GM12878 (cell line): ENCODE data around the gene MAP7D2. TPM values are rescaled to one million over a fixed set of nuclear protein-coding genes. Genes with fewer than 3 reads are reported as not detected.
A peak's percentile ranks its signal among the peaks of the same experiment; 100 is the strongest.

Source experiments
- ATF2 ChIP-seq: IDR thresholded peaks from 2 replicates; pipeline ENCODE4 v1.6.1; 2012; ENCODE audit warnings: low read length, inconsistent platforms
- BHLHE40 ChIP-seq, 2 experiments: fragments of 450-650 bp in 1 of 2; IDR thresholded peaks; 2 replicates each; pipeline ENCODE4 v1.6.1; 2011 to 2017; ENCODE audit warnings: low read depth in 2 of 2, borderline replicate concordance in 1 of 2, improper control_type of control experiment in 1 of 2, low read length in 1 of 2, mild to moderate bottlenecking in 1 of 2
- HDAC2 ChIP-seq: fragments of 200-600 bp; sonication (generic); IDR thresholded peaks from 2 replicates; pipeline ENCODE4 v1.6.1; 2017
- NFXL1 ChIP-seq: fragments of 450-650 bp; IDR thresholded peaks from 2 replicates; pipeline ENCODE4 v1.6.1; 2017; ENCODE audit warnings: antibody characterized with exemption, mild to moderate bottlenecking, borderline replicate concordance
- NR2C1 ChIP-seq: fragments of 450-650 bp; IDR thresholded peaks from 2 replicates; pipeline ENCODE4 v1.6.1; 2017; ENCODE audit warnings: antibody characterized with exemption, mild to moderate bottlenecking, moderate library complexity
- PKNOX1 ChIP-seq: fragments of 450-650 bp; IDR thresholded peaks from 2 replicates; pipeline ENCODE4 v1.6.1; 2016; ENCODE audit warnings: mild to moderate bottlenecking
- POU2F2 ChIP-seq: IDR thresholded peaks from 3 replicates; pipeline ENCODE4 v1.6.1; 2011; ENCODE audit warnings: low read depth, mild to moderate bottlenecking, low read length, borderline replicate concordance
- RAD21 ChIP-seq: IDR thresholded peaks from 2 replicates; pipeline ENCODE4 v1.6.1; 2011; ENCODE audit warnings: mild to moderate bottlenecking, low read depth, low read length, moderate library complexity; ENCODE audit not compliant: insufficient read depth
- SIN3A ChIP-seq: IDR thresholded peaks from 2 replicates; pipeline ENCODE4 v1.6.1; 2012; ENCODE audit warnings: low read depth, low read length, improper control_type of control experiment
- ZBTB33 ChIP-seq: fragments of 450-650 bp; IDR thresholded peaks from 2 replicates; pipeline ENCODE4 v1.6.1; 2017; ENCODE audit warnings: mild to moderate bottlenecking
- ZNF207 ChIP-seq: fragments of 450-650 bp; IDR thresholded peaks from 2 replicates; pipeline ENCODE4 v1.6.1; 2014; ENCODE audit warnings: antibody characterized with exemption, mild to moderate bottlenecking, borderline replicate concordance
- ZNF687 ChIP-seq: fragments of 450-650 bp; IDR thresholded peaks from 2 replicates; pipeline ENCODE4 v1.6.1; 2017; ENCODE audit warnings: mild to moderate bottlenecking, moderate library complexity
- polyA plus RNA-seq, 11 experiments: library from polyadenylated mRNA; depleted of rRNA in 4 of 11; unstranded in 6 of 11; stranded (reverse) in 5 of 11; fragments of >200 nt; fragmentation: Nextera tagmentation in 4 of 11; fragmentation: Illumina TruSeq in 1 of 11; extraction: Ambion mirVana in 4 of 11; extraction: Trizol in 1 of 11; gene quantifications; 1 replicate in 1 of 11; 2 replicates in 10 of 11; pipeline versions ENCODE4 v1.2.1 to v1.2.3, GENCODE V29; 2011 to 2016; ENCODE audit warnings: inconsistent platforms in 2 of 11, missing spikeins in 2 of 11, low read depth in 1 of 11
- total RNA-seq, 4 experiments: library from RNA; depleted of rRNA in 3 of 4; stranded (reverse); fragments of >200 nt in 3 of 4; fragmentation: Illumina TruSeq in 1 of 4; extraction: Trizol in 1 of 4; gene quantifications; 2 replicates each; pipeline versions ENCODE4 v1.2.1 to v1.2.3, GENCODE V29; 2013 to 2021

Gene MAP7D2
- total and polyA plus RNA-seq, 10 of the 15 experiments (the other 5 are each of a cell fraction or from before 2014, with no cell fraction given), result 0.06 to 18.4 (median 0.22) TPM

GRCh38 chrX:19964017-19964710 lies 152.5 kb downstream of the MAP7D2 start (continued):
- TF ChIP-seq NR2C1 (no peak), SIN3A (no peak), ATF2 (peak; percentile 47; the same call in 1 of the 2 replicates), NFXL1 (no peak), PKNOX1 (no peak), ZBTB33 (no peak), ZNF207 (no peak), POU2F2 (no peak), ZNF687 (peak; percentile 24; the same call in 1 of the 2 replicates), HDAC2 (no peak), RAD21 (no peak), BHLHE40 (IDR thresholded peaks at IDR 0.05; ENCODE audit: borderline replicate concordance in 1 of 2, low read depth in 2 of 2, low read length in 1 of 2) (peak; percentile 85 to 91)
